OCI-LY1 (cell line): ENCODE data around the gene RD3L.

Experiments
- CTCF ChIP-seq: fragments of 200-600 bp; sonication (generic), shearing (Covaris generic); IDR thresholded peaks from 2 replicates; pipeline ENCODE4 v1.5.1; 2017; ENCODE audit warnings: mild to moderate bottlenecking, antibody characterized with exemption, low read length, moderate library complexity, mixed read lengths
- EZH2 ChIP-seq: fragments of 200-600 bp; sonication (generic), shearing (Covaris generic); IDR thresholded peaks from 2 replicates; pipeline ENCODE4 v1.8.0; 2017; ENCODE audit warnings: borderline replicate concordance, mixed run types, mild to moderate bottlenecking, antibody characterized with exemption, low read length, moderate library complexity, mixed read lengths

- no peak for TF ChIP-seq CTCF
- no peak for TF ChIP-seq EZH2
Measured at GRCh38 chr14:103989034-103989433, 46.7 kb upstream of the RD3L start.
